ENCODE results near the gene FA2H. TPM values are rescaled to one million over a fixed set of nuclear protein-coding genes. Genes with fewer than 3 reads are reported as not detected.

Gene FA2H
- polyA plus RNA-seq, 3 donors, result not detected

GRCh38 chr16:74769586-74770190, 4.9 kb downstream of the FA2H start:
- Histone ChIP-seq H3K4me3 (replicated peaks in 1 of 3; ENCODE audit: low read depth in 2 of 3, low read length in 3 of 3) (no peak overlapping the region), H3K9me3 (replicated peaks in 1 of 2; ENCODE audit: control insufficient read depth in 1 of 2, insufficient read depth in 1 of 2, low read length in 2 of 2) (peaks cover 0 to 6% of the 10 kb centered on the region in 2 donors), H3K27ac (ENCODE audit: low read depth in 1 of 2, low read length in 2 of 2) (no peak overlapping the region), H3K4me1 (ENCODE audit: control insufficient read depth in 1 of 2, insufficient read depth in 2 of 2, low read length in 2 of 2) (peaks cover 5 to 11% of the 10 kb centered on the region in 2 donors), H3K9ac (ENCODE audit: insufficient read depth, low read length, poor library complexity, severe bottlenecking) (no peak overlapping the region), H4K20me1 (ENCODE audit: insufficient read depth, low read length) (no peaks in the 10 kb centered on the region), H3K36me3 (replicated peaks in 1 of 2; ENCODE audit: control insufficient read depth in 1 of 2, insufficient read depth in 2 of 2, low read length in 2 of 2) (no peaks in the 10 kb centered on the region), H3K27me3 (ENCODE audit: control insufficient read depth in 2 of 2, insufficient read depth in 2 of 2, low read length in 2 of 2) (peaks cover 16 to 23% of the 10 kb centered on the region in 2 donors), H3K79me2 (ENCODE audit: insufficient read depth, low read length) (no peaks in the 10 kb centered on the region), H3K4me2 (replicated peaks; ENCODE audit: extremely low read depth, low read length, poor library complexity, severe bottlenecking) (no peak overlapping the region), H2AFZ (ENCODE audit: insufficient read depth, low read depth, low read length, poor library complexity, severe bottlenecking) (no peak overlapping the region)
- Mint-ChIP-seq H3K36me3 (peaks cover 0 to 4% of the 10 kb centered on the region in 2 donors), H3K4me1 (peaks cover 8% of the 10 kb centered on the region), H3K27me3 (ENCODE audit: low read depth in 3 of 3) (peaks cover 32 to 43% (median 37%) of the 10 kb centered on the region in 3 donors), H3K4me3 (no peak overlapping the region), H3K27ac (no peak overlapping the region), H3K9me3 (peaks cover 0 to 20% (median 5%) of the 10 kb centered on the region in 7 donors)
- no peak for DNase-seq
- WGBS (ENCODE audit: insufficient coverage), result 93% methylated on average over 9 of the region's 10 CpGs
- TF ChIP-seq, protein P1, sequence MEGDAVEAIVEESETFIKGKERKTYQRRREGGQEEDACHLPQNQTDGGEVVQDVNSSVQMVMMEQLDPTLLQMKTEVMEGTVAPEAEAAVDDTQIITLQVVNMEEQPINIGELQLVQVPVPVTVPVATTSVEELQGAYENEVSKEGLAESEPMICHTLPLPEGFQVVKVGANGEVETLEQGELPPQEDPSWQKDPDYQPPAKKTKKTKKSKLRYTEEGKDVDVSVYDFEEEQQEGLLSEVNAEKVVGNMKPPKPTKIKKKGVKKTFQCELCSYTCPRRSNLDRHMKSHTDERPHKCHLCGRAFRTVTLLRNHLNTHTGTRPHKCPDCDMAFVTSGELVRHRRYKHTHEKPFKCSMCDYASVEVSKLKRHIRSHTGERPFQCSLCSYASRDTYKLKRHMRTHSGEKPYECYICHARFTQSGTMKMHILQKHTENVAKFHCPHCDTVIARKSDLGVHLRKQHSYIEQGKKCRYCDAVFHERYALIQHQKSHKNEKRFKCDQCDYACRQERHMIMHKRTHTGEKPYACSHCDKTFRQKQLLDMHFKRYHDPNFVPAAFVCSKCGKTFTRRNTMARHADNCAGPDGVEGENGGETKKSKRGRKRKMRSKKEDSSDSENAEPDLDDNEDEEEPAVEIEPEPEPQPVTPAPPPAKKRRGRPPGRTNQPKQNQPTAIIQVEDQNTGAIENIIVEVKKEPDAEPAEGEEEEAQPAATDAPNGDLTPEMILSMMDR (IDR thresholded peaks at IDR 0.05), result no peak
- intact Hi-C loops (cut with micrococcal nuclease), result no loop called here

DNA sequence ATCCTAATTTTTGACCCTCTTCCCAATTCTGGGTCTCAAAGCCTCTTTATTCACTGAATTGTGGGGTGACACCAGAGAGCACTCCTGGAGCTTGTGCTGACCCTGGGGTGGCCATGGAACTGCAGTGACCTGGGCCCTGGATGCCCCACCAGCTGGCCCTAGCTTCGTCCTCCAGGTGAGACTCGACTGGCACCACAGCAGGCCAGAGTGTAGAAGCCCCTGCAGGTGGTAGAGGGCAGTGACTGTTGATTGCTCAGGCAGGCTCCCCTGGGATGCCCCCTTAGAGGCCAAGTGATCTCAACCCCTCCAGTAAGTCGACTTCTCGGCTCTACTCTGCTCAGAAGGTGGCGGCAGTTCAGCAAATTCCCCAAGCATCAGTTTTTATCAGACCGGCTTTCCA, 6.4 kb downstream of the FA2H start:
- H3K27me3 Mint-ChIP-seq (ENCODE audit: low read depth in 3 of 3), result peaks cover 23 to 31% (median 25%) of the 10 kb centered on the region in 3 donors

More for the DNA sequence above, 6.4 kb downstream of the FA2H start:
- no peaks in the 10 kb centered on the region for H3K4me1 ChIP-seq (ENCODE audit: control insufficient read depth in 1 of 2, insufficient read depth in 2 of 2, low read length in 2 of 2)
- no peak overlapping the region for H3K4me2 ChIP-seq (replicated peaks; ENCODE audit: extremely low read depth, low read length, poor library complexity, severe bottlenecking)
- peaks cover 6 to 12% of the 10 kb centered on the region in 2 donors for H3K27me3 ChIP-seq (ENCODE audit: control insufficient read depth in 2 of 2, insufficient read depth in 2 of 2, low read length in 2 of 2)
- 90% methylated on average over 5 of the region's 6 CpGs for WGBS (ENCODE audit: insufficient coverage)
- no peaks in the 10 kb centered on the region for H3K79me2 ChIP-seq (ENCODE audit: insufficient read depth, low read length)
- no peak overlapping the region for H3K27ac Mint-ChIP-seq
- H4K20me1 ChIP-seq (ENCODE audit: insufficient read depth, low read length), result no peaks in the 10 kb centered on the region
- TF ChIP-seq, protein P1 (IDR thresholded peaks at IDR 0.05), result no peak
- no peak overlapping the region for H3K27ac ChIP-seq (ENCODE audit: low read depth in 1 of 2, low read length in 2 of 2)
- no peak overlapping the region for H3K4me3 ChIP-seq (replicated peaks in 1 of 3; ENCODE audit: low read depth in 2 of 3, low read length in 3 of 3)
- H3K4me1 Mint-ChIP-seq, result peaks cover 2% of the 10 kb centered on the region
- no peaks in the 10 kb centered on the region for H3K36me3 Mint-ChIP-seq
- DNase-seq, result no peak
- H2AFZ ChIP-seq (ENCODE audit: insufficient read depth, low read depth, low read length, poor library complexity, severe bottlenecking), result no peak overlapping the region
- H3K9me3 Mint-ChIP-seq, result peaks cover 0 to 12% (median 0%) of the 10 kb centered on the region in 7 donors
- H3K4me3 Mint-ChIP-seq, result no peak overlapping the region
- H3K36me3 ChIP-seq (replicated peaks in 1 of 2; ENCODE audit: control insufficient read depth in 1 of 2, insufficient read depth in 2 of 2, low read length in 2 of 2), result no peaks in the 10 kb centered on the region
- H3K9me3 ChIP-seq (replicated peaks in 1 of 2; ENCODE audit: control insufficient read depth in 1 of 2, insufficient read depth in 1 of 2, low read length in 2 of 2), result no peaks in the 10 kb centered on the region
- no peak overlapping the region for H3K9ac ChIP-seq (ENCODE audit: insufficient read depth, low read length, poor library complexity, severe bottlenecking)
- intact Hi-C loops (cut with micrococcal nuclease), result no loop called here
